ENCODE results near the gene DSE.

The DSE gene

DNA sequence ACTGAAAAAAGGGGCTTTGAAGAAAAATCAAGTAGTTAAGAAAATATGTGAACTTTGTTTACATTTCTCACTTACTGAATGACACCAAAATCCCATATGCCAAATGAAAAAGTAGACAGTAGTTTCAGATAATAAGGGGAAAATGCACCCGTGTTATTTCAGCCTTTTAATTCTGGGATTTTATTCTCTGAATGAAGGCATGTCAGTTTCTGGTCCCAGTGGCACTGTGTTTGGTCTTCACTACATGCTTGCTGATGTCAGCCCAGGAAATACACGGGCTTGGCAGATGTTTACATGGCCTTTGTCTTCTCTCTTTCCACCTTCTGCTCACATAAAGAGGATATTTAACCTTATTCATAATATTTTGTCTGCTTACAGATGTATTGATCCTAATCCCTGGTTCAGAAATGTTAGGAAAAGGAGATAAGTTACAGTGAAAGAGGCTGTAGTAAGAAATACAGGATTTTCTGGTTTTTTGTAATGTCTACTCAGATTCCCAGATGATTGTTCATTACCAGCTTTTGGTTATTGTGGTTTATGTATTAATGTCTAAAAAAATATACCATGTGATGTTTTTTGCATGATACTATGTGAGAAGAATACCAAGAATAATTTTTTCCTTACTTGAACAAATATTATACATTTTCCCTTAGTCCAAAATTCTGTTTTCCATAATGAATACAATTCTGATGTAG, 27.7 kb downstream of the DSE start:
- WGBS, 2 experiments (ENCODE audit: insufficient coverage in 2 of 2), result 27 to 40% methylated on average over 1 to 2 of the region's 2 CpGs
- peak overlapping the region; percentile 76 for H3K27ac ChIP-seq (ENCODE audit: low read depth, low read length, severe bottlenecking)

DNA sequence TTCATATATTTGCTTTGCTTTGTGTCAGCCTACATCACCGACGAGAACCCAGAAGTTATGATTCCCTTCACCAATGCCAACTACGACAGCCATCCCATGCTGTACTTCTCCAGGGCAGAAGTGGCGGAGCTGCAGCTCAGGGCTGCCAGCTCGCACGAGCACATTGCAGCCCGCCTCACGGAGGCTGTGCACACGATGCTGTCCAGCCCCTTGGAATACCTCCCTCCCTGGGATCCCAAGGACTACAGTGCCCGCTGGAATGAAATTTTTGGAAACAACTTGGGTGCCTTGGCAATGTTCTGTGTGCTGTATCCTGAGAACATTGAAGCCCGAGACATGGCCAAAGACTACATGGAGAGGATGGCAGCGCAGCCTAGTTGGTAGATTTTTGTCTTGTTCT, 28.5 kb downstream of the DSE start:
- 90 to 92% methylated on average over 5 to 8 of the region's 12 CpGs for WGBS, 2 experiments (ENCODE audit: insufficient coverage in 2 of 2)
- Histone ChIP-seq H3K9me3 (ENCODE audit: control insufficient read depth, low read length) (no peaks in the 10 kb centered on the region), H3K4me3 (ENCODE audit: extremely low read depth, insufficient read depth, low read length, poor library complexity, severe bottlenecking) (no peak overlapping the region), H3K27ac (ENCODE audit: low read depth, low read length, severe bottlenecking) (no peak overlapping the region), H3K4me1 (ENCODE audit: control insufficient read depth, insufficient read depth, low read length, poor library complexity, severe bottlenecking) (peaks cover 15% of the 10 kb centered on the region), H3K36me3 (ENCODE audit: control insufficient read depth, insufficient read depth, low read length) (peaks cover 14% of the 10 kb centered on the region)

More for the DNA sequence above, 27.7 kb downstream of the DSE start:
- Histone ChIP-seq H3K4me1 (ENCODE audit: control insufficient read depth, insufficient read depth, low read length, poor library complexity, severe bottlenecking) (peaks cover 15% of the 10 kb centered on the region), H3K9me3 (ENCODE audit: control insufficient read depth, low read length) (no peaks in the 10 kb centered on the region), H3K36me3 (ENCODE audit: control insufficient read depth, insufficient read depth, low read length) (peaks cover 12% of the 10 kb centered on the region), H3K4me3 (ENCODE audit: extremely low read depth, insufficient read depth, low read length, poor library complexity, severe bottlenecking) (no peak overlapping the region)

DNA sequence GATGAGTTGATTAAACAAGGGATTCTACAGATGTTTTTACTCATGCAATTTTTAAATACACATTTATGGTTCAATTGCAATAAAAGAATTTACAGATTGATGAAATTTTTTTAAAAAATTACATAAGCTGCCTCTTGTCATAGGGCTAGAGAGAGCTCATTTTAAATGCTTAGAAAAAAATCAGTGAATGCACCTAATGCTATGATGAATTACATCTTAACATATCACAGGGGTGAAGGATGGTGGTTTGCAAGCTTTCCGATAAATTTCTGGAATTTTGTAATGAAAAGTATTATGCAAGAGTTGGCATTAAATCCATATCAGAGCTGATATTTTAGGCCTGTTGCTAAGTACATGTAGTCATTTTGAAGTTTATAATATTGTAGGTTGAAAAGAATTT, 29.6 kb downstream of the DSE start:
- Histone ChIP-seq H3K27ac (ENCODE audit: low read depth, low read length, severe bottlenecking) (no peak overlapping the region), H3K9me3 (ENCODE audit: control insufficient read depth, low read length) (no peaks in the 10 kb centered on the region), H3K36me3 (ENCODE audit: control insufficient read depth, insufficient read depth, low read length) (peaks cover 14% of the 10 kb centered on the region), H3K4me3 (ENCODE audit: extremely low read depth, insufficient read depth, low read length, poor library complexity, severe bottlenecking) (no peak overlapping the region), H3K4me1 (ENCODE audit: control insufficient read depth, insufficient read depth, low read length, poor library complexity, severe bottlenecking) (peaks cover 15% of the 10 kb centered on the region)
- WGBS, 2 experiments (ENCODE audit: insufficient coverage in 2 of 2), result 100% methylated on average over 1 of the region's 1 CpG; no CpG with 5 or more reads in 1 of the 2 experiments

DNA sequence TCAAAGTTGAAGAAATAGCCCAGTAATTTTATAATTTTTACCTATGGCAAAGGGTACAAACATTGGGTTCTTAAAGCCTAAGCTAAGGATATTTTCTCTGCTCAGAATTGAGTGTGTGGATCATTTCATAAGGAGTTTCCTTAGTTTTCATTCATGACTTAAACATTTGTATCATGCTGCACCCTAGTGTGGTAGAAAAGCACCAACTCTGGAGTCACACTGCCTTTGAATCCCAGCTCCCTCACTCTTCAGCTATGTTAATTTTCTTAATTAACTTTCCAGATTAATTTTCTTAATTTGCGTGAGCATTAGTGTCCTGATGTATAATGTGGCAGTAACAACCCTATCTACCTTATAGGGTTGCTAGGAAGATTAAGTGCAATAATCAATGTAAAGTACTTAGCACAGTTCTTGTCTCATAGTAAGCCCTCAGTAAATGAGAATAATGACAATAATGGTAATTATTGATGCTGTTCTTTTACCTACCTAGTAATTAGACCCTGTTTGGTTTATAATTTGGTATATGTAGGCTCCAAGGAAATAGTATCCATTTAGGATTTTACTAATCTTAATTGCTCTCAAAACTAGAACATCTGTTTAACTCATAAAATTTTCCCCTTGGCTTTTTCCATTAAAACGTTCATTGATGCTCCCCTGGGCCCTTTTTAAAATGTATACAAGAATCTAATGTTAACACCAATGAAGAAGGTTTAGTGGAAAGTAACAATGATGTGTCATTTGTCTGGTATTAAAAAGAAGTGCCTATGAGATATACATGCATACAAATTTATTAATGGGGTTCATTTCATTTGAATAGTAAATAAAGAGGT, 31.6 kb downstream of the DSE start:
- no peak overlapping the region for H3K27ac ChIP-seq (ENCODE audit: low read depth, low read length, severe bottlenecking)
- H3K9me3 ChIP-seq (ENCODE audit: control insufficient read depth, low read length), result no peaks in the 10 kb centered on the region
- peaks cover 14% of the 10 kb centered on the region for H3K36me3 ChIP-seq (ENCODE audit: control insufficient read depth, insufficient read depth, low read length)
- H3K4me1 ChIP-seq (ENCODE audit: control insufficient read depth, insufficient read depth, low read length, poor library complexity, severe bottlenecking), result peaks cover 21% of the 10 kb centered on the region
- WGBS, 2 experiments (ENCODE audit: insufficient coverage in 2 of 2), result no CpG with 5 or more reads among the region's 2 CpGs
- no peak overlapping the region for H3K4me3 ChIP-seq (ENCODE audit: extremely low read depth, insufficient read depth, low read length, poor library complexity, severe bottlenecking)

DNA sequence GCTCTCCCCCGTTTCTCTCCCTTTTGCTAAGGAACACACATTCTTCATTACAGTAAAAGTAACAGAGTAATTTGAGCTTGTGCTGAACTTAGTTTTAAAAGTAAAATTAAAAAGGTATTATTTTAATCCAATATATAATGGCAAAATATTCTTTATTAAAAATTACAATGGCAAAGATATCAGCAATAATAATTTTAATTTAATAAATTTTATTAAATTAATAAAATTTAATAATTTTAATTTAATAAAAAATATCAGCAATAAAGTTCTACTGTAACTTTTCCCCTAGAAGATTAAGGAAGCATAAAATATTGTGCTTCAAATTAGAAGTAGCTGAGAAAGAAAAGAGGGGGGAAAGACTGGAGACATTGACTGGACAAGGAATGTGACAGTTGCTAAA, 32.5 kb downstream of the DSE start:
- H3K4me1 ChIP-seq (ENCODE audit: control insufficient read depth, insufficient read depth, low read length, poor library complexity, severe bottlenecking), result peaks cover 12% of the 10 kb centered on the region
- no CpG with 5 or more reads among the region's 1 CpG for WGBS, 2 experiments (ENCODE audit: insufficient coverage in 2 of 2)
- no peaks in the 10 kb centered on the region for H3K9me3 ChIP-seq (ENCODE audit: control insufficient read depth, low read length)
- peaks cover 16% of the 10 kb centered on the region for H3K36me3 ChIP-seq (ENCODE audit: control insufficient read depth, insufficient read depth, low read length)
- H3K4me3 ChIP-seq (ENCODE audit: extremely low read depth, insufficient read depth, low read length, poor library complexity, severe bottlenecking), result no peak overlapping the region
- no peak overlapping the region for H3K27ac ChIP-seq (ENCODE audit: low read depth, low read length, severe bottlenecking)

DNA sequence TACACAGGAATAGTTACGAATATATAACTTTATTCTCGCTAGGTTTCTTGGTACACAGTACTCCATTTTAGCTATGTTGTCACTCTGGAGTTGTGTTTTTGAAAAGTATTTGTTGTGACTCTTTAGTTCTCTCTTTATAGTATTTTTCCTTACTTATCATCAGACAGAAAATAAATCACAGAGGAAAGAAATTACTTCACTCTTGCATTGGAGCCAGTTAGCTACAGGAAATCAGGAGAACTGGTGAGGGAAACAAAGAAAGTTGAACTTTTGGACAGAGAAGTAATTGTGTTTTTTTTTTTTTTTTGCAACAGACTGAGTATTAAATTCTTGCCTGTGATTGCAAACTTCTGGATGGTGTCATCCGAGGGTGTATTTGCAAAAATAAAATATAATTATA, 33.9 kb downstream of the DSE start:
- H3K9me3 ChIP-seq (ENCODE audit: control insufficient read depth, low read length), result no peaks in the 10 kb centered on the region
- H3K4me3 ChIP-seq (ENCODE audit: extremely low read depth, insufficient read depth, low read length, poor library complexity, severe bottlenecking), result no peak overlapping the region
- peaks cover 15% of the 10 kb centered on the region for H3K36me3 ChIP-seq (ENCODE audit: control insufficient read depth, insufficient read depth, low read length)
- H3K27ac ChIP-seq (ENCODE audit: low read depth, low read length, severe bottlenecking), result no peak overlapping the region
- peaks cover 8% of the 10 kb centered on the region for H3K4me1 ChIP-seq (ENCODE audit: control insufficient read depth, insufficient read depth, low read length, poor library complexity, severe bottlenecking)
- no CpG with 5 or more reads among the region's 3 CpGs for WGBS, 2 experiments (ENCODE audit: insufficient coverage in 2 of 2)

DNA sequence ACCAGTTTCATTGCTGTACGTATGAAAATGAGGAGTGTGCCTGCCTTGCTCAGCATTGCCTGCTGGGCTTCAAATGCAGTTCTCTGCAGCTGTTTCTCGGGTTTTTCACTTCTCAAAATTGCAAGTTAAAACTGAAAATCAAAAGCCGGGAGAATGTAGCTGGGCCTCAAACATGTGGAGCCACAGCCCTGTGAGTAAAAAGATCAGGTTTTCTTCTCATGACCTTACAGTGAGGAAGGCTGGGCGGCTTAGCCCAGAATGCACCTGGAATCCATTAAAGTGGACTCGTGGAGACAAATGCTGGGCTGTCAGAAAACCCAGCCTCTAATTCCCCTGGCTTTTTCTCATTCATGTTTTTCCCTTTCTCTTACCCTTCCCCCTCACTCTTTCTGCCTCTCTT, 34.4 kb downstream of the DSE start:
- Histone ChIP-seq H3K4me3 (ENCODE audit: extremely low read depth, insufficient read depth, low read length, poor library complexity, severe bottlenecking) (no peak overlapping the region), H3K36me3 (ENCODE audit: control insufficient read depth, insufficient read depth, low read length) (peaks cover 11% of the 10 kb centered on the region), H3K4me1 (ENCODE audit: control insufficient read depth, insufficient read depth, low read length, poor library complexity, severe bottlenecking) (peaks cover 8% of the 10 kb centered on the region), H3K9me3 (ENCODE audit: control insufficient read depth, low read length) (no peaks in the 10 kb centered on the region), H3K27ac (ENCODE audit: low read depth, low read length, severe bottlenecking) (no peak overlapping the region)
- WGBS, 2 experiments (ENCODE audit: insufficient coverage in 2 of 2), result 66 to 69% methylated on average over 5 of the region's 5 CpGs

DNA sequence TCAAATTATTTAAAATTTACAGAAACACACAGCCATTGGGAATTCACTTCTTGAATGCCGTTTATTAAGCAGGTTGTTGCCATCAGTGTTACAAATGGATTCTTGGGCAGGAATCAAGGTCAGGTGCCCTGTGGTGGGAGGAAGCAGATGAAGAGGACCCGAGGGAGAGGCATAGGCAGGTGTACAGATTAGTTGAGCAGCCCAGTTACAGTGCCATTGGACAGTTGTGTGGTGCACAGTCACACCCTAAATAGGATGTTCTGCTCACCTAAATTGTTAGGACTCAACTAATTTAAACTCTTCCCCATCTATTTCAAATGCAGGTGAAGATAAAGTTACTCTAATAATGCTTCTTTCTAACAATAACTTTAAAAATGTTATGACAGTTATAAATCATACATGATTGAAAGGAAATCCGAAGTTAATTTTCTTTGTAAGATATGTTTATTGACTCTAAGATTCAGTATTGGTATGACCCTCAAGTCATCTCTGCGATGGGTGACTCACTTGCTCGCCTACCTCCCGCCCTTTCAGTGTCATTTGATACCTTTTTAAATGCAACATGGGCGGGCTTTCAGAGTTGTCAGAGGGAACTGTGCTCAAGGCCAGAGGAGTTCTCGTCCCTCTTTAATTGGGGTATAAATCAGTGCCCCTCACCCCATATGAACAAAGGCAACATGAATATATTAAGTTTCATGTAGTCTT, 35.1 kb downstream of the DSE start:
- Histone ChIP-seq H3K4me3 (ENCODE audit: extremely low read depth, insufficient read depth, low read length, poor library complexity, severe bottlenecking) (no peak overlapping the region), H3K4me1 (ENCODE audit: control insufficient read depth, insufficient read depth, low read length, poor library complexity, severe bottlenecking) (peaks cover 9% of the 10 kb centered on the region), H3K27ac (ENCODE audit: low read depth, low read length, severe bottlenecking) (no peak overlapping the region), H3K36me3 (ENCODE audit: control insufficient read depth, insufficient read depth, low read length) (peaks cover 11% of the 10 kb centered on the region), H3K9me3 (ENCODE audit: control insufficient read depth, low read length) (no peaks in the 10 kb centered on the region)
- WGBS, 2 experiments (ENCODE audit: insufficient coverage in 2 of 2), result 51 to 75% methylated on average over 3 to 5 of the region's 8 CpGs

DNA sequence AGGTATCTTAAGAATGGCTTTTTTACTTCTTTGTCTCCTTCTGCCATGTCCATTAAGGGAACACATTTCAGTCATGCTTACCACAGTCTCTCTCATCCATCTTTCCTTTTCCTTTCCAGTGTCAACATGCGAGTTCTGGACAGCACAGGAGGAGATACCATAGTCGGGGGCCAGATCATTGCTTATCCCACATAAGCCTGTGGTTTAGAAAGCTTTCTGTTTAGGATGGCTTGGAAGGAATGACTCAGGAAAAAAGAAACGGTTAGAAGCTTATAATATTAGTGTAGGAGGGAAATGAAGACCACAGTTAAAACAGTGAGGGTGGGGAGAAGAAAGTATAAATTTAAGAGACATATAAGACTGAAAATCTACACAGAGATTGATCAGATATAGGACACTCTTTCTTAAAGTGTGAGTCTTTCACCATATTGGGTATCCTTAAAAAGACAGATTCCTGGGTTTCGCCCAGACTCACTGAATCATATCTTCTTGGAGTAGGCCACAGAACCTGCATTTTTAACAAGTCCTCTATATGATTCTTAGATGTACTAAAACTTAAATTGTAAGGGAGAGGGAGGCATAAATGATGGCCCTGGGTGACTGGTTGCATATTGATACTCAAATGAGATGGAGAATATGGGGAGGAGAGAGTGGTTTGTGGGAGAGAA, 36.1 kb downstream of the DSE start:
- H3K4me3 ChIP-seq (ENCODE audit: extremely low read depth, insufficient read depth, low read length, poor library complexity, severe bottlenecking), result no peak overlapping the region
- H3K36me3 ChIP-seq (ENCODE audit: control insufficient read depth, insufficient read depth, low read length), result peaks cover 11% of the 10 kb centered on the region
- H3K4me1 ChIP-seq (ENCODE audit: control insufficient read depth, insufficient read depth, low read length, poor library complexity, severe bottlenecking), result peaks cover 14% of the 10 kb centered on the region
- no peaks in the 10 kb centered on the region for H3K9me3 ChIP-seq (ENCODE audit: control insufficient read depth, low read length)
- H3K27ac ChIP-seq (ENCODE audit: low read depth, low read length, severe bottlenecking), result no peak overlapping the region
- 80 to 100% methylated on average over 1 of the region's 4 CpGs for WGBS, 2 experiments (ENCODE audit: insufficient coverage in 2 of 2)

DNA sequence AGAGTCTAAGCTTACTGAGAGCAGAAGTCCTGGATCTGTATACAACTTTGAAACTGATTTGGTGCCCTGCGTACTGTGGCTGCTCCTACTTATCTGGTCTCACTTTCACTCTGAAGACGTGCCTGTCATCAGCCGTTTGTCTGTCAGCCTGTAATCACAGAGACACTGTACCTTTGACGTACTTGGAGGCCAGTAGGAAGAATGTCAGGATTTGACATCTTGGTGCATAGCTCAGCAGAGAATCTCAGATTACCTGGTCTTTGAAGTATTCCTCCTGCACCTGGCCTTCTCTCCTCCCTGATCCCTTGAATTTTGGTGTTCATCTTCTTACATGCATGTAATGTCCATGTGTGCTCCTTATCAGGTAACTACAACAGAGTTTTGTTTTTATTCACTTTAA, 37.7 kb downstream of the DSE start:
- Histone ChIP-seq H3K27ac (ENCODE audit: low read depth, low read length, severe bottlenecking) (no peak overlapping the region), H3K36me3 (ENCODE audit: control insufficient read depth, insufficient read depth, low read length) (peaks cover 9% of the 10 kb centered on the region), H3K4me3 (ENCODE audit: extremely low read depth, insufficient read depth, low read length, poor library complexity, severe bottlenecking) (no peak overlapping the region), H3K4me1 (ENCODE audit: control insufficient read depth, insufficient read depth, low read length, poor library complexity, severe bottlenecking) (peaks cover 19% of the 10 kb centered on the region), H3K9me3 (ENCODE audit: control insufficient read depth, low read length) (no peaks in the 10 kb centered on the region)
- 85 to 92% methylated on average over 4 of the region's 4 CpGs for WGBS, 2 experiments (ENCODE audit: insufficient coverage in 2 of 2)

Data from mesodermal cell (in vitro differentiated cells).